HepG2 (cell line): ENCODE results near the gene AKAP12. TPM values are rescaled to one million over a fixed set of nuclear protein-coding genes. Genes with fewer than 3 reads are reported as not detected.

Experiments used
- FOXA1 ChIP-seq, 2 experiments: fragments of 450-650 bp in 1 of 2; sonication (generic) in 1 of 2; formaldehyde crosslinking in 1 of 2; IDR thresholded peaks; 2 replicates each; pipeline versions ENCODE4 v1.4.0 to v1.6.1; 2016 to 2020; ENCODE audit warnings: missing genetic modification reagents in 1 of 2
- GABPB1 ChIP-seq: IDR thresholded peaks from 2 replicates; pipeline ENCODE4 v1.6.1; 2016; ENCODE audit warnings: mild to moderate bottlenecking, missing genetic modification reagents, moderate library complexity, missing compliant biosample characterization
- GTF2F1 ChIP-seq: fragments of 150-350 bp; IDR thresholded peaks from 2 replicates; pipeline ENCODE4 v1.6.1; 2014; ENCODE audit warnings: low read length
- HOXA5 ChIP-seq: sonication (generic); formaldehyde crosslinking; IDR thresholded peaks from 2 replicates; pipeline ENCODE4 v1.4.0; 2020; ENCODE audit warnings: missing genetic modification reagents
- NCOA5 ChIP-seq: sonication (generic); formaldehyde crosslinking; IDR thresholded peaks from 2 replicates; pipeline ENCODE4 v1.4.0; 2020; ENCODE audit warnings: missing genetic modification reagents
- NFE2L1 ChIP-seq: sonication (generic); formaldehyde crosslinking; IDR thresholded peaks from 2 replicates; pipeline ENCODE4 v1.4.0; 2020; ENCODE audit warnings: missing genetic modification reagents, mild to moderate bottlenecking, borderline replicate concordance
- PITX1 ChIP-seq: sonication (generic); formaldehyde crosslinking; IDR thresholded peaks from 2 replicates; pipeline ENCODE4 v1.5.1; 2020; ENCODE audit warnings: mild to moderate bottlenecking, missing genetic modification reagents
- PRPF4 ChIP-seq: fragments of 200-400 bp; formaldehyde crosslinking; IDR thresholded peaks from 2 replicates; pipeline ENCODE4 v1.6.1; 2016; ENCODE audit warnings: low read length, low read depth; ENCODE audit not compliant: poor library complexity, severe bottlenecking
- SALL1 ChIP-seq: sonication (generic); formaldehyde crosslinking; IDR thresholded peaks from 2 replicates; pipeline ENCODE4 v1.8.0; 2022; ENCODE audit warnings: mild to moderate bottlenecking, missing genetic modification reagents
- SP2 ChIP-seq: sonication (generic); formaldehyde crosslinking; IDR thresholded peaks from 2 replicates; pipeline ENCODE4 v1.5.1; 2020; ENCODE audit warnings: mild to moderate bottlenecking, missing genetic modification reagents
- ZNF274 ChIP-seq: sonication (generic); formaldehyde crosslinking; IDR thresholded peaks from 2 replicates; pipeline ENCODE4 v1.5.1; 2020; ENCODE audit warnings: mild to moderate bottlenecking, missing genetic modification reagents
- ZNF296 ChIP-seq: sonication (generic); formaldehyde crosslinking; conservative IDR thresholded peaks from 2 replicates; pipeline ENCODE4 v1.5.0; 2020; ENCODE audit warnings: mild to moderate bottlenecking, missing genetic modification reagents
- polyA plus RNA-seq, 8 experiments: library from polyadenylated mRNA; depleted of rRNA in 3 of 8; stranded (reverse) in 7 of 8; unstranded in 1 of 8; fragments of >200 nt; fragmentation: Illumina TruSeq in 4 of 8; extraction: Trizol in 4 of 8; gene quantifications; 2 replicates each; pipeline versions ENCODE4 v1.2.1 to v1.2.3, GENCODE V29; 2011 to 2016; ENCODE audit warnings: low read depth in 4 of 8, missing spikeins in 1 of 8, mixed read lengths in 1 of 8; ENCODE audit not compliant: insufficient read depth in 1 of 8
- total RNA-seq, 5 experiments: library from RNA; depleted of rRNA; stranded (reverse); fragments of >200 nt; fragmentation: Illumina TruSeq; extraction: Trizol; gene quantifications; 2 replicates each; pipeline ENCODE4 v1.2.3, GENCODE V29; 2016; ENCODE audit warnings: low read depth in 1 of 5
- TF ChIP-seq, protein P1 (sequence below), 2 experiments: fragments of 450-650 bp in 1 of 2; sonication (generic) in 1 of 2; formaldehyde crosslinking; IDR thresholded peaks; 2 replicates each; pipeline versions ENCODE4 v1.5.0 to v1.8.0; 2020 to 2022; ENCODE audit warnings: mild to moderate bottlenecking in 1 of 2, missing genetic modification reagents in 1 of 2
- TF ChIP-seq, protein P2 (sequence below): sonication (generic); formaldehyde crosslinking; IDR thresholded peaks from 2 replicates; pipeline ENCODE4 v1.5.0; 2020; ENCODE audit warnings: mild to moderate bottlenecking, missing genetic modification reagents
- TF ChIP-seq, protein P3 (sequence below): sonication (generic); formaldehyde crosslinking; IDR thresholded peaks from 2 replicates; pipeline ENCODE4 v1.4.0; 2020; ENCODE audit warnings: missing genetic modification reagents
- TF ChIP-seq, protein P4 (sequence below): sonication (generic); formaldehyde crosslinking; IDR thresholded peaks from 2 replicates; pipeline ENCODE4 v1.4.0; 2020; ENCODE audit warnings: low read depth, mild to moderate bottlenecking, missing genetic modification reagents
- TF ChIP-seq, protein P5 (sequence below): IDR thresholded peaks from 2 replicates; pipeline ENCODE4 v1.6.1; 2018; ENCODE audit warnings: missing genetic modification reagents, mild to moderate bottlenecking, missing compliant biosample characterization
- TF ChIP-seq, protein P6 (sequence below): IDR thresholded peaks from 2 replicates; pipeline ENCODE4 v1.6.1; 2016; ENCODE audit warnings: control low read depth

The AKAP12 gene
- total and polyA plus RNA-seq, 2 of the 13 experiments (the other 11 are each of a cell fraction or from before 2014, with no cell fraction given), result 10.6 to 19.0 TPM

DNA sequence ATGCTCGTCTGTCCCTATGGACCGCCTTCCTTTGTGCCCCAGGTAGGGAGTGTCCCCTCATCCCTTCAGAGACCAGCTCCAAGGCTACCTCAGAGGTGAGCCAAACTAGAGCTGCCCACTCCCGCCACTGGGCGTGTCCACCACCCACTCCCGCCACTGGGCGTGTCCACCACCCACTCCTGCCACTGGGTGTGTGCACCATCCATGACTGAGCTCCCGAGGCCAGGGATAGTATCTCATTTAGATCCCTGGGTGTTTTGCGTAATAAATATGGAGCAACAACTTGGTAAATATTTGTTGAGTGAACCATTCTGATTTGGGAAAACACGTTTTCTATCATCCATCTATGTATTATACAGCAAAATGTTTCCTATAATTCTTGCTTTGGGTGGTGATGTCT lies 82.8 kb downstream of the AKAP12 start (continued):
- TF ChIP-seq, protein P1, sequence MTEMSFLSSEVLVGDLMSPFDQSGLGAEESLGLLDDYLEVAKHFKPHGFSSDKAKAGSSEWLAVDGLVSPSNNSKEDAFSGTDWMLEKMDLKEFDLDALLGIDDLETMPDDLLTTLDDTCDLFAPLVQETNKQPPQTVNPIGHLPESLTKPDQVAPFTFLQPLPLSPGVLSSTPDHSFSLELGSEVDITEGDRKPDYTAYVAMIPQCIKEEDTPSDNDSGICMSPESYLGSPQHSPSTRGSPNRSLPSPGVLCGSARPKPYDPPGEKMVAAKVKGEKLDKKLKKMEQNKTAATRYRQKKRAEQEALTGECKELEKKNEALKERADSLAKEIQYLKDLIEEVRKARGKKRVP (CRISPR knock-in tag; IDR thresholded peaks at IDR 0.05), result peak in 1 of 2 experiments; percentile 70; a peak in 1 of 4 replicates
- TF ChIP-seq, protein P2, sequence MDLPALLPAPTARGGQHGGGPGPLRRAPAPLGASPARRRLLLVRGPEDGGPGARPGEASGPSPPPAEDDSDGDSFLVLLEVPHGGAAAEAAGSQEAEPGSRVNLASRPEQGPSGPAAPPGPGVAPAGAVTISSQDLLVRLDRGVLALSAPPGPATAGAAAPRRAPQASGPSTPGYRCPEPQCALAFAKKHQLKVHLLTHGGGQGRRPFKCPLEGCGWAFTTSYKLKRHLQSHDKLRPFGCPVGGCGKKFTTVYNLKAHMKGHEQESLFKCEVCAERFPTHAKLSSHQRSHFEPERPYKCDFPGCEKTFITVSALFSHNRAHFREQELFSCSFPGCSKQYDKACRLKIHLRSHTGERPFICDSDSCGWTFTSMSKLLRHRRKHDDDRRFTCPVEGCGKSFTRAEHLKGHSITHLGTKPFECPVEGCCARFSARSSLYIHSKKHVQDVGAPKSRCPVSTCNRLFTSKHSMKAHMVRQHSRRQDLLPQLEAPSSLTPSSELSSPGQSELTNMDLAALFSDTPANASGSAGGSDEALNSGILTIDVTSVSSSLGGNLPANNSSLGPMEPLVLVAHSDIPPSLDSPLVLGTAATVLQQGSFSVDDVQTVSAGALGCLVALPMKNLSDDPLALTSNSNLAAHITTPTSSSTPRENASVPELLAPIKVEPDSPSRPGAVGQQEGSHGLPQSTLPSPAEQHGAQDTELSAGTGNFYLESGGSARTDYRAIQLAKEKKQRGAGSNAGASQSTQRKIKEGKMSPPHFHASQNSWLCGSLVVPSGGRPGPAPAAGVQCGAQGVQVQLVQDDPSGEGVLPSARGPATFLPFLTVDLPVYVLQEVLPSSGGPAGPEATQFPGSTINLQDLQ (CRISPR knock-in tag), result no peak
- TF ChIP-seq, protein P3, sequence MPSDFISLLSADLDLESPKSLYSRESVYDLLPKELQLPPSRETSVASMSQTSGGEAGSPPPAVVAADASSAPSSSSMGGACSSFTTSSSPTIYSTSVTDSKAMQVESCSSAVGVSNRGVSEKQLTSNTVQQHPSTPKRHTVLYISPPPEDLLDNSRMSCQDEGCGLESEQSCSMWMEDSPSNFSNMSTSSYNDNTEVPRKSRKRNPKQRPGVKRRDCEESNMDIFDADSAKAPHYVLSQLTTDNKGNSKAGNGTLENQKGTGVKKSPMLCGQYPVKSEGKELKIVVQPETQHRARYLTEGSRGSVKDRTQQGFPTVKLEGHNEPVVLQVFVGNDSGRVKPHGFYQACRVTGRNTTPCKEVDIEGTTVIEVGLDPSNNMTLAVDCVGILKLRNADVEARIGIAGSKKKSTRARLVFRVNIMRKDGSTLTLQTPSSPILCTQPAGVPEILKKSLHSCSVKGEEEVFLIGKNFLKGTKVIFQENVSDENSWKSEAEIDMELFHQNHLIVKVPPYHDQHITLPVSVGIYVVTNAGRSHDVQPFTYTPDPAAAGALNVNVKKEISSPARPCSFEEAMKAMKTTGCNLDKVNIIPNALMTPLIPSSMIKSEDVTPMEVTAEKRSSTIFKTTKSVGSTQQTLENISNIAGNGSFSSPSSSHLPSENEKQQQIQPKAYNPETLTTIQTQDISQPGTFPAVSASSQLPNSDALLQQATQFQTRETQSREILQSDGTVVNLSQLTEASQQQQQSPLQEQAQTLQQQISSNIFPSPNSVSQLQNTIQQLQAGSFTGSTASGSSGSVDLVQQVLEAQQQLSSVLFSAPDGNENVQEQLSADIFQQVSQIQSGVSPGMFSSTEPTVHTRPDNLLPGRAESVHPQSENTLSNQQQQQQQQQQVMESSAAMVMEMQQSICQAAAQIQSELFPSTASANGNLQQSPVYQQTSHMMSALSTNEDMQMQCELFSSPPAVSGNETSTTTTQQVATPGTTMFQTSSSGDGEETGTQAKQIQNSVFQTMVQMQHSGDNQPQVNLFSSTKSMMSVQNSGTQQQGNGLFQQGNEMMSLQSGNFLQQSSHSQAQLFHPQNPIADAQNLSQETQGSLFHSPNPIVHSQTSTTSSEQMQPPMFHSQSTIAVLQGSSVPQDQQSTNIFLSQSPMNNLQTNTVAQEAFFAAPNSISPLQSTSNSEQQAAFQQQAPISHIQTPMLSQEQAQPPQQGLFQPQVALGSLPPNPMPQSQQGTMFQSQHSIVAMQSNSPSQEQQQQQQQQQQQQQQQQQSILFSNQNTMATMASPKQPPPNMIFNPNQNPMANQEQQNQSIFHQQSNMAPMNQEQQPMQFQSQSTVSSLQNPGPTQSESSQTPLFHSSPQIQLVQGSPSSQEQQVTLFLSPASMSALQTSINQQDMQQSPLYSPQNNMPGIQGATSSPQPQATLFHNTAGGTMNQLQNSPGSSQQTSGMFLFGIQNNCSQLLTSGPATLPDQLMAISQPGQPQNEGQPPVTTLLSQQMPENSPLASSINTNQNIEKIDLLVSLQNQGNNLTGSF, result no peak
- TF ChIP-seq ZNF296 (CRISPR knock-in tag) (no peak), GTF2F1 (no peak), SALL1 (peak; percentile 40; the same call in 1 of the 2 replicates), NCOA5 (CRISPR knock-in tag) (no peak), NFE2L1 (CRISPR knock-in tag) (no peak), HOXA5 (CRISPR knock-in tag) (no peak), PRPF4 (no peak), FOXA1 (IDR thresholded peaks at IDR 0.05) (no peak), FOXA1 (CRISPR knock-in tag; IDR thresholded peaks at IDR 0.05) (0 out of 2 replicates have a peak, but pooled peaks have one; percentile 48), GABPB1 (CRISPR knock-in tag) (no peak), SP2 (CRISPR knock-in tag) (no peak), PITX1 (CRISPR knock-in tag) (no peak), ZNF274 (CRISPR knock-in tag) (no peak)
- TF ChIP-seq, protein P4, sequence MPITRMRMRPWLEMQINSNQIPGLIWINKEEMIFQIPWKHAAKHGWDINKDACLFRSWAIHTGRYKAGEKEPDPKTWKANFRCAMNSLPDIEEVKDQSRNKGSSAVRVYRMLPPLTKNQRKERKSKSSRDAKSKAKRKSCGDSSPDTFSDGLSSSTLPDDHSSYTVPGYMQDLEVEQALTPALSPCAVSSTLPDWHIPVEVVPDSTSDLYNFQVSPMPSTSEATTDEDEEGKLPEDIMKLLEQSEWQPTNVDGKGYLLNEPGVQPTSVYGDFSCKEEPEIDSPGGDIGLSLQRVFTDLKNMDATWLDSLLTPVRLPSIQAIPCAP (CRISPR knock-in tag), result no peak
- TF ChIP-seq, protein P5, sequence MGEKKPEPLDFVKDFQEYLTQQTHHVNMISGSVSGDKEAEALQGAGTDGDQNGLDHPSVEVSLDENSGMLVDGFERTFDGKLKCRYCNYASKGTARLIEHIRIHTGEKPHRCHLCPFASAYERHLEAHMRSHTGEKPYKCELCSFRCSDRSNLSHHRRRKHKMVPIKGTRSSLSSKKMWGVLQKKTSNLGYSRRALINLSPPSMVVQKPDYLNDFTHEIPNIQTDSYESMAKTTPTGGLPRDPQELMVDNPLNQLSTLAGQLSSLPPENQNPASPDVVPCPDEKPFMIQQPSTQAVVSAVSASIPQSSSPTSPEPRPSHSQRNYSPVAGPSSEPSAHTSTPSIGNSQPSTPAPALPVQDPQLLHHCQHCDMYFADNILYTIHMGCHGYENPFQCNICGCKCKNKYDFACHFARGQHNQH, result no peak
- TF ChIP-seq, protein P6, sequence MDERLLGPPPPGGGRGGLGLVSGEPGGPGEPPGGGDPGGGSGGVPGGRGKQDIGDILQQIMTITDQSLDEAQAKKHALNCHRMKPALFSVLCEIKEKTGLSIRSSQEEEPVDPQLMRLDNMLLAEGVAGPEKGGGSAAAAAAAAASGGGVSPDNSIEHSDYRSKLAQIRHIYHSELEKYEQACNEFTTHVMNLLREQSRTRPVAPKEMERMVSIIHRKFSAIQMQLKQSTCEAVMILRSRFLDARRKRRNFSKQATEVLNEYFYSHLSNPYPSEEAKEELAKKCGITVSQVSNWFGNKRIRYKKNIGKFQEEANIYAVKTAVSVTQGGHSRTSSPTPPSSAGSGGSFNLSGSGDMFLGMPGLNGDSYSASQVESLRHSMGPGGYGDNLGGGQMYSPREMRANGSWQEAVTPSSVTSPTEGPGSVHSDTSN (CRISPR knock-in tag), result no peak
